ENCODE results near the gene APCDD1. TPM values are rescaled to one million over a fixed set of nuclear protein-coding genes. Genes with fewer than 3 reads are reported as not detected.
"Not testable (repeated sequence)": the region's sequence is repeated elsewhere in the genome, so short reads cannot be mapped to it uniquely, and the experiment has no call there.

The APCDD1 gene
- total and polyA plus RNA-seq, 2 experiments from 2014 or later = 30.8 to 51.2 TPM

- no peak overlapping the region for H3K4me3 ChIP-seq
These were observed 50.3 kb downstream of the APCDD1 start for GRCh38 chr18:10504723-10505122.

GRCh38 chr18:10505892-10506291 lies 51.5 kb downstream of the APCDD1 start:
- not testable (repeated sequence) for H3K9me3 ChIP-seq (ENCODE audit: low read depth); H3K27ac ChIP-seq; H3K4me1 ChIP-seq (ENCODE audit: low read depth); DNase-seq (ENCODE audit: low read depth in 1 of 2, low spot score in 1 of 2); H3K4me3 ChIP-seq; H3K36me3 ChIP-seq; H3K27me3 ChIP-seq

More at GRCh38 chr18:10504723-10505122, 50.3 kb downstream of the APCDD1 start:
- Histone ChIP-seq H3K36me3 (no peaks in the 10 kb centered on the region), H3K27me3 (no peaks in the 10 kb centered on the region), H3K4me1 (ENCODE audit: low read depth) (no peaks in the 10 kb centered on the region), H3K9me3 (ENCODE audit: low read depth) (no peaks in the 10 kb centered on the region), H3K27ac (no peak overlapping the region)
- TF ChIP-seq CTCF (IDR thresholded peaks at IDR 0.05; ENCODE audit: low read depth, low read length) = no peak
- DNase-seq (ENCODE audit: low read depth in 1 of 2, low spot score in 1 of 2) = no peak

- Histone ChIP-seq H3K27me3 (no peaks in the 10 kb centered on the region), H3K4me3 (no peak overlapping the region), H3K27ac (no peak overlapping the region), H3K4me1 (ENCODE audit: low read depth) (peaks cover 6% of the 10 kb centered on the region), H3K36me3 (no peaks in the 10 kb centered on the region), H3K9me3 (ENCODE audit: low read depth) (no peaks in the 10 kb centered on the region)
- no peak for TF ChIP-seq CTCF (IDR thresholded peaks at IDR 0.05; ENCODE audit: low read depth, low read length)
- peak in 1 of 2 donors; percentile 59 for DNase-seq (ENCODE audit: low read depth in 1 of 2, low spot score in 1 of 2)
These were observed 54.2 kb downstream of the APCDD1 start for GRCh38 chr18:10508591-10508990.

- no peak overlapping the region for H3K27ac ChIP-seq
- H3K27me3 ChIP-seq = no peaks in the 10 kb centered on the region
- no peaks in the 10 kb centered on the region for H3K36me3 ChIP-seq
- no peak overlapping the region for H3K4me3 ChIP-seq
- no peak for DNase-seq (ENCODE audit: low read depth in 1 of 2, low spot score in 1 of 2)
- H3K9me3 ChIP-seq (ENCODE audit: low read depth) = no peaks in the 10 kb centered on the region
- H3K4me1 ChIP-seq (ENCODE audit: low read depth) = peaks cover 7% of the 10 kb centered on the region
- no peak for TF ChIP-seq CTCF (IDR thresholded peaks at IDR 0.05; ENCODE audit: low read depth, low read length)
These were observed 56.8 kb downstream of the APCDD1 start for GRCh38 chr18:10511236-10511635.

- peaks cover 12% of the 10 kb centered on the region for H3K4me1 ChIP-seq (ENCODE audit: low read depth)
- no peaks in the 10 kb centered on the region for H3K27me3 ChIP-seq
- H3K36me3 ChIP-seq = no peaks in the 10 kb centered on the region
- no peak for TF ChIP-seq CTCF (IDR thresholded peaks at IDR 0.05; ENCODE audit: low read depth, low read length)
- DNase-seq (ENCODE audit: low read depth in 1 of 2, low spot score in 1 of 2) = no peak
- H3K9me3 ChIP-seq (ENCODE audit: low read depth) = no peaks in the 10 kb centered on the region
- H3K4me3 ChIP-seq = no peak overlapping the region
- no peak overlapping the region for H3K27ac ChIP-seq
These were observed 59.6 kb downstream of the APCDD1 start for GRCh38 chr18:10514082-10514481.

GRCh38 chr18:10514601-10515000 lies 60.2 kb downstream of the APCDD1 start:
- Histone ChIP-seq H3K27ac (no peak overlapping the region), H3K27me3 (no peaks in the 10 kb centered on the region), H3K4me3 (no peak overlapping the region), H3K36me3 (no peaks in the 10 kb centered on the region), H3K4me1 (ENCODE audit: low read depth) (peaks cover 12% of the 10 kb centered on the region), H3K9me3 (ENCODE audit: low read depth) (no peaks in the 10 kb centered on the region)
- no peak for DNase-seq (ENCODE audit: low read depth in 1 of 2, low spot score in 1 of 2)
- TF ChIP-seq CTCF (IDR thresholded peaks at IDR 0.05; ENCODE audit: low read depth, low read length) = no peak
